Fibroblast of lung (primary cell): ENCODE results near the gene HHAT.

Experiments used
- EZH2 ChIP-seq: IDR thresholded peaks from 2 replicates; pipeline ENCODE4 v1.5.1; 2012; ENCODE audit warnings: low read length, control low read depth, mild to moderate bottlenecking; ENCODE audit errors: missing control alignments
- TF ChIP-seq, protein P1 (sequence below), 2 donors: IDR thresholded peaks in 1 of 2; conservative IDR thresholded peaks in 1 of 2; 1 replicate in 1 of 2; 2 replicates in 1 of 2; pipeline ENCODE4 v1.5.1; 2011 to 2012; ENCODE audit warnings: low read length in 2 of 2, control low read depth in 1 of 2, inconsistent platforms in 1 of 2, low read depth in 1 of 2, mild to moderate bottlenecking in 1 of 2

DNA sequence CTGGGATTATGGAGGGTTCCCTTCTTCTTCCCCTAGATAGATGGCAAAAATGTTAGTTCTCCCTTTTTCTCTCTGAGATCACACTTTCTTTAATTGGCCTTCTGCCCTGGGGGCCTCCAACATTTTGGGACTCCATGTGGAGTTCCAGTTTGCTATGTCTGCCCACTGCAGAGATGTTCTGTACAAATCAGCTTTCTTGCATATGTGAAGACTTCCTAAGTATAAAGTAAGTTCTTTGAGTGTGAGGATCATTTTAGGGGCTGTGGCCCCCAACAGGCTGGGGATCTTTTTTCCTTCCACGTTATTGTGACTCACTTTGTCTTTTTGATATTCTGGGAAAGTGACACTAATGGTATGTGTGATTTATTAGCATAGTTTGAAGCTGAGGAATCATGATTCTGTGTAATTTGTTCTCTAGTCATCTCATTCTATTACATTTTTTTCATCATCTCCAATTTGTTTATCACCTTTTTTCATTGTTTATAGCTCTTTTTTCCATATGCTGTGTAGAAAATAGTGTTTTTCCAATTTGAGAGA, 48.2 kb downstream of the HHAT start:
- TF ChIP-seq, protein P1, sequence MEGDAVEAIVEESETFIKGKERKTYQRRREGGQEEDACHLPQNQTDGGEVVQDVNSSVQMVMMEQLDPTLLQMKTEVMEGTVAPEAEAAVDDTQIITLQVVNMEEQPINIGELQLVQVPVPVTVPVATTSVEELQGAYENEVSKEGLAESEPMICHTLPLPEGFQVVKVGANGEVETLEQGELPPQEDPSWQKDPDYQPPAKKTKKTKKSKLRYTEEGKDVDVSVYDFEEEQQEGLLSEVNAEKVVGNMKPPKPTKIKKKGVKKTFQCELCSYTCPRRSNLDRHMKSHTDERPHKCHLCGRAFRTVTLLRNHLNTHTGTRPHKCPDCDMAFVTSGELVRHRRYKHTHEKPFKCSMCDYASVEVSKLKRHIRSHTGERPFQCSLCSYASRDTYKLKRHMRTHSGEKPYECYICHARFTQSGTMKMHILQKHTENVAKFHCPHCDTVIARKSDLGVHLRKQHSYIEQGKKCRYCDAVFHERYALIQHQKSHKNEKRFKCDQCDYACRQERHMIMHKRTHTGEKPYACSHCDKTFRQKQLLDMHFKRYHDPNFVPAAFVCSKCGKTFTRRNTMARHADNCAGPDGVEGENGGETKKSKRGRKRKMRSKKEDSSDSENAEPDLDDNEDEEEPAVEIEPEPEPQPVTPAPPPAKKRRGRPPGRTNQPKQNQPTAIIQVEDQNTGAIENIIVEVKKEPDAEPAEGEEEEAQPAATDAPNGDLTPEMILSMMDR (conservative IDR thresholded peaks at IDR 0.05 in 1 of 2, IDR thresholded peaks at IDR 0.05 in 1 of 2; ENCODE audit: low read depth in 1 of 2, low read length in 2 of 2) = no peak
- no peak for TF ChIP-seq EZH2
